Measurements from ENCODE around the gene SQSTM1. TPM values are rescaled to one million over a fixed set of nuclear protein-coding genes. Genes with fewer than 3 reads are reported as not detected.

SQSTM1 gene
- polyA plus RNA-seq, 2 of the 4 experiments (the other 2 are of a cell fraction) = 362 to 625 TPM

GRCh38 chr5:179837076-179838011 is 16.6 kb downstream of the SQSTM1 start (continued):
- no peak for TF ChIP-seq NPAS2 (CRISPR knock-in tag; IDR thresholded peaks at IDR 0.05; ENCODE audit: borderline replicate concordance)

GRCh38 chr5:179839328-179840256 is 18.9 kb downstream of the SQSTM1 start:
- peak overlapping the region in 1 of 2 experiments; percentile 75; a peak in 4 of 6 replicates for H3K27ac ChIP-seq
- TF ChIP-seq CHD2 (IDR thresholded peaks at IDR 0.05; ENCODE audit: low read length, partially characterized antibody) = no peak
- TF ChIP-seq EHMT2 (IDR thresholded peaks at IDR 0.05; ENCODE audit: low read depth) = no peak
- TF ChIP-seq ESRRA (IDR thresholded peaks at IDR 0.05; ENCODE audit: borderline replicate concordance, low read length) = no peak
- peak; percentile 67 for TF ChIP-seq PBX3 (IDR thresholded peaks at IDR 0.05)
- TF ChIP-seq FOSL2 (IDR thresholded peaks at IDR 0.05) = no peak
- no peak for TF ChIP-seq FOSL2 (CRISPR knock-in tag; IDR thresholded peaks at IDR 0.05)
- 0 out of 2 replicates have a peak, but pooled peaks have one; percentile 37 for TF ChIP-seq RARB (CRISPR knock-in tag; IDR thresholded peaks at IDR 0.05)
- TF ChIP-seq HDAC2 (IDR thresholded peaks at IDR 0.05) = no peak
- TF ChIP-seq JUN (IDR thresholded peaks at IDR 0.05) = peak in 1 of 2 experiments; percentile 58; a peak in 3 of 5 replicates
- no peak for TF ChIP-seq ZC3H11A (IDR thresholded peaks at IDR 0.05)
- no peak for TF ChIP-seq CBX2 (IDR thresholded peaks at IDR 0.05; ENCODE audit: borderline replicate concordance, low read depth)
- TF ChIP-seq REST (IDR thresholded peaks at IDR 0.05) = no peak
- TF ChIP-seq RAD21 (conservative IDR thresholded peaks at IDR 0.05 in 1 of 2, IDR thresholded peaks at IDR 0.05 in 1 of 2) = 0 out of 5 replicates have a peak, but pooled peaks of 1 of the 2 experiments have one; percentile 0
- peak; percentile 82 for TF ChIP-seq FOSB (CRISPR knock-in tag; IDR thresholded peaks at IDR 0.05)
- TF ChIP-seq POLR2A (IDR thresholded peaks at IDR 0.05; ENCODE audit: low read length) = no peak
- TF ChIP-seq GATA3 (IDR thresholded peaks at IDR 0.05; ENCODE audit: borderline replicate concordance) = peak; percentile 13; the same call in 1 of the 2 replicates
- TF ChIP-seq HOXB5 (CRISPR knock-in tag; IDR thresholded peaks at IDR 0.05) = no peak
- peak; percentile 27 to 53; a peak in 1 of 4 replicates for TF ChIP-seq CEBPB (IDR thresholded peaks at IDR 0.05)
- TF ChIP-seq CBX8 (IDR thresholded peaks at IDR 0.05) = no peak
- TF ChIP-seq MAX (IDR thresholded peaks at IDR 0.05) = peak; percentile 16; the same call in 1 of the 2 replicates
- TF ChIP-seq POLR2AphosphoS2 (conservative IDR thresholded peaks at IDR 0.05; ENCODE audit: low read length) = peak; percentile 99
- 0 out of 2 replicates have a peak, but pooled peaks have one; percentile 12 for TF ChIP-seq TFCP2L1 (CRISPR knock-in tag; IDR thresholded peaks at IDR 0.05)
- no peak for TF ChIP-seq MAZ (IDR thresholded peaks at IDR 0.05; ENCODE audit: borderline replicate concordance, low read depth, low read length)
- no peak for TF ChIP-seq SREBF2 (IDR thresholded peaks at IDR 0.05)
- FAIRE-seq = no peak
- H3K4me3 ChIP-seq = no peak overlapping the region
- H3K4me2 ChIP-seq = no peak overlapping the region
- ChIA-PET POLR2A (interaction anchor here (0.8 kb wide), 1 partner anchor 9 kb away, joined by 3 read pairs; no protein-coding TSS in a partner anchor), CTCF (interaction anchor here (1.2 to 1.8 kb wide), 2 partner anchors 34 to 136 kb away, joined by 3 read pairs; no protein-coding TSS in a partner anchor)
- ATAC-seq = peak; percentile 37
- peaks cover 18% of the 10 kb centered on the region; the same call in 1 of the 3 replicates for H3K4me1 ChIP-seq
- 63% methylated on average over 16 of the region's 16 CpGs for WGBS (ENCODE audit: missing lambda C conversion rate)
- DNase-seq (ENCODE audit: low read depth in 1 of 2, low spot score in 1 of 2) = peak in 1 of 2 experiments; percentile 68
- H3K9me3 ChIP-seq = peaks cover 2% of the 10 kb centered on the region; the same call in 1 of the 3 replicates
